HEK293 (cell line): ENCODE data around the gene CFAP45.
A peak's percentile ranks its signal among the peaks of the same experiment; 100 is the strongest.

Experiments used
- CTCF ChIA-PET: fragments of 350-600 bp; formaldehyde crosslinking; extraction: SDS; loops from one replicate; lab custom pipeline; 2021; ENCODE audit warnings: antibody characterized with exemption; lab: Yijun Ruan, JAX
- POLR2A ChIA-PET: fragments of 300-600 bp; formaldehyde crosslinking; extraction: SDS; loops from one replicate; lab custom pipeline; 2020; ENCODE audit warnings: antibody characterized with exemption, inconsistent platforms; lab: Yijun Ruan, JAX
- H3K27ac ChIP-seq: fragments of 200-500 bp; sonication (Bioruptor generic); 2 replicates; pipeline ENCODE4 v1.5.1; 2014; ENCODE audit warnings: low read depth, low read length, control low read depth, inconsistent platforms; ENCODE audit errors: extremely low read depth
- H3K36me3 ChIP-seq, 2 experiments: fragments of 200-500 bp in 1 of 2; sonication (Bioruptor generic) in 1 of 2; 1 replicate in 1 of 2; 2 replicates in 1 of 2; pipeline ENCODE4 v1.5.1; 2014 to 2017; ENCODE audit warnings: inconsistent platforms in 2 of 2, low read length in 2 of 2; ENCODE audit not compliant: control insufficient read depth in 2 of 2, insufficient read depth in 1 of 2
- H3K4me1 ChIP-seq: fragments of 200-500 bp; sonication (Bioruptor generic); 2 replicates; pipeline ENCODE4 v1.5.1; 2014; ENCODE audit warnings: mild to moderate bottlenecking, low read length, inconsistent platforms; ENCODE audit not compliant: control insufficient read depth, insufficient read depth
- H3K4me3 ChIP-seq: 2 replicates; pipeline ENCODE4 v1.5.1; 2011; ENCODE audit warnings: low read depth, mild to moderate bottlenecking, control low read depth, low read length, moderate library complexity
- H3K9me3 ChIP-seq: fragments of 200-500 bp; sonication (Bioruptor generic); 2 replicates; pipeline ENCODE4 v1.5.1; 2014; ENCODE audit warnings: low read depth, low read length, inconsistent platforms; ENCODE audit not compliant: control insufficient read depth, insufficient read depth
- HOXA7 ChIP-seq: sonication (generic); formaldehyde crosslinking; IDR thresholded peaks from 2 replicates; pipeline ENCODE4 v1.8.1; 2022; ENCODE audit warnings: missing genetic modification reagents, borderline replicate concordance
- HOXD13 ChIP-seq: sonication (generic); formaldehyde crosslinking; IDR thresholded peaks from 2 replicates; pipeline ENCODE4 v1.8.0; 2022; ENCODE audit warnings: missing genetic modification reagents, borderline replicate concordance
- PRDM1 ChIP-seq: fragments of 450-650 bp; formaldehyde crosslinking; IDR thresholded peaks from 2 replicates; pipeline ENCODE4; 2016; ENCODE audit warnings: missing biosample characterization, missing genetic modification characterization
- SP3 ChIP-seq: fragments of 450-650 bp; formaldehyde crosslinking; IDR thresholded peaks from 2 replicates; pipeline ENCODE4 v1.5.1; 2016; ENCODE audit warnings: missing biosample characterization, missing genetic modification characterization
- ZBTB1 ChIP-seq: fragments of 450-650 bp; formaldehyde crosslinking; IDR thresholded peaks from 2 replicates; pipeline ENCODE4 v1.5.1; 2016; ENCODE audit warnings: missing biosample characterization, missing genetic modification characterization
- ZNF202 ChIP-seq: fragments of 450-650 bp; formaldehyde crosslinking; IDR thresholded peaks from 2 replicates; pipeline ENCODE4 v1.5.1; 2016; ENCODE audit warnings: missing biosample characterization, missing genetic modification characterization, borderline replicate concordance
- ZNF23 ChIP-seq: fragments of 450-650 bp; formaldehyde crosslinking; IDR thresholded peaks from 2 replicates; pipeline ENCODE4 v1.5.1; 2016; ENCODE audit warnings: missing biosample characterization, missing genetic modification characterization, borderline replicate concordance
- ZNF324 ChIP-seq: fragments of 450-650 bp; formaldehyde crosslinking; IDR thresholded peaks from 2 replicates; pipeline ENCODE4 v1.5.1; 2016; ENCODE audit warnings: missing biosample characterization, missing genetic modification characterization
- ZNF391 ChIP-seq: fragments of 450-650 bp; formaldehyde crosslinking; IDR thresholded peaks from 2 replicates; pipeline ENCODE4 v1.5.1; 2016; ENCODE audit warnings: low read depth, missing biosample characterization, missing genetic modification characterization, borderline replicate concordance
- ZNF433 ChIP-seq: fragments of 450-650 bp; formaldehyde crosslinking; IDR thresholded peaks from 2 replicates; pipeline ENCODE4 v1.5.1; 2016; ENCODE audit warnings: missing biosample characterization, missing genetic modification characterization, low read depth
- ZNF558 ChIP-seq: fragments of 450-650 bp; formaldehyde crosslinking; IDR thresholded peaks from 2 replicates; pipeline ENCODE4 v1.5.1; 2016; ENCODE audit warnings: missing biosample characterization, missing genetic modification characterization
- ZNF596 ChIP-seq: fragments of 450-650 bp; IDR thresholded peaks from 2 replicates; pipeline ENCODE4 v1.5.0; 2018; ENCODE audit warnings: missing biosample characterization, mild to moderate bottlenecking, missing genetic modification characterization, moderate library complexity
- ZNF629 ChIP-seq: fragments of 450-650 bp; formaldehyde crosslinking; IDR thresholded peaks from 2 replicates; pipeline ENCODE4 v1.5.1; 2017; ENCODE audit warnings: missing biosample characterization, missing genetic modification characterization
- ZNF776 ChIP-seq: fragments of 450-650 bp; formaldehyde crosslinking; IDR thresholded peaks from 2 replicates; pipeline ENCODE4 v1.5.0; 2017; ENCODE audit warnings: missing biosample characterization, missing genetic modification characterization, borderline replicate concordance
- TF ChIP-seq, protein P1 (sequence below): fragments of 450-650 bp; formaldehyde crosslinking; IDR thresholded peaks from 2 replicates; pipeline ENCODE4 v1.5.1; 2016; ENCODE audit warnings: missing biosample characterization, missing genetic modification characterization
- TF ChIP-seq, protein P2 (sequence below): fragments of 450-650 bp; formaldehyde crosslinking; IDR thresholded peaks from 2 replicates; pipeline ENCODE4 v1.5.1; 2016; ENCODE audit warnings: missing biosample characterization, missing genetic modification characterization
- TF ChIP-seq, protein P3 (sequence below): fragments of 450-650 bp; IDR thresholded peaks from 2 replicates; pipeline ENCODE4 v1.5.1; 2018; ENCODE audit warnings: missing biosample characterization, mild to moderate bottlenecking, missing genetic modification characterization
- TF ChIP-seq, protein P4 (sequence below): fragments of 450-650 bp; formaldehyde crosslinking; IDR thresholded peaks from 2 replicates; pipeline ENCODE4 v1.5.1; 2016; ENCODE audit warnings: missing biosample characterization, missing genetic modification characterization, low read depth
- TF ChIP-seq, protein P5 (sequence below): fragments of 450-650 bp; formaldehyde crosslinking; IDR thresholded peaks from 2 replicates; pipeline ENCODE4 v1.5.1; 2016; ENCODE audit warnings: missing biosample characterization, missing genetic modification characterization

CFAP45 gene

DNA sequence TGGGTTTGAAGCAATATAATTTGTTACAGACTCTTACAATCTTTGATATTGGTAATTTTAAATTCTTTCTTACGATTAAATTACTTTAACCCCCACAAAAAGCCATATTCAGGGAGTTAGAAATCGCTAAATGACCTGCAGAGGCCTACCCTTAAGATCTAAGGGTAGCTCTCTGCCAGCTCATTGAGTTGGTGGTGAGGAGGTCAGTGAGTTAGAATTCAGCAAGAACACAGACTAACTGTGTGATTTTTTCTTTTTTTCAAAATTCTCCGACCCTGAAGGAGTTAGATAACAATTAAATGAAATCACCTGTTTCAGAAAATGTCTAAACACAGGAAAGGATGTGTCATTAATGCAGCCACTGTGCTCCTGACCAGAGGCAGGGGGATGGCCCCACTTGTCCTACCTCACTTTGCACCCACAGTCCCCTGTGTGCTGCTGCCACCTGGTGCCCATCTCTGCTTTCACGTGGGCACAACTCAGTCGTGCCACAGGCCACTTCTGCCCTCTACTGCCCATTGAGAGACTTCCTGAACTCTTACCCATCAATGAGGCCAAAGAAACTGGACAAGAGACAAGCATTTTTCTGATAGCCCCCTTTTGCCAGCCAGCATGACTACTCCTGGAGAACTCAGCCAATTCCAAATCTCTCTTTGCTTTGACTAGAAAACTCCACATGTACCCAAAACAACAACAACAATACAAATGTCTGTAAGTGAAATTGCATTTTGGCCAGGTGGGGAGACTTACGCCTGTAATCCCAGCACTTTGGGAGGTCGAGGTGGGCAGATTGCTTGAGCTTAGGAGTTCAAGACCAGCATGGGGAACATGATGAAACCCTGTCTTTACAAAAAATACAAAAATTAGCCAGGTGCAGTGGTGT is 8.4 kb downstream of the CFAP45 start (continued):
- TF ChIP-seq, protein P1, sequence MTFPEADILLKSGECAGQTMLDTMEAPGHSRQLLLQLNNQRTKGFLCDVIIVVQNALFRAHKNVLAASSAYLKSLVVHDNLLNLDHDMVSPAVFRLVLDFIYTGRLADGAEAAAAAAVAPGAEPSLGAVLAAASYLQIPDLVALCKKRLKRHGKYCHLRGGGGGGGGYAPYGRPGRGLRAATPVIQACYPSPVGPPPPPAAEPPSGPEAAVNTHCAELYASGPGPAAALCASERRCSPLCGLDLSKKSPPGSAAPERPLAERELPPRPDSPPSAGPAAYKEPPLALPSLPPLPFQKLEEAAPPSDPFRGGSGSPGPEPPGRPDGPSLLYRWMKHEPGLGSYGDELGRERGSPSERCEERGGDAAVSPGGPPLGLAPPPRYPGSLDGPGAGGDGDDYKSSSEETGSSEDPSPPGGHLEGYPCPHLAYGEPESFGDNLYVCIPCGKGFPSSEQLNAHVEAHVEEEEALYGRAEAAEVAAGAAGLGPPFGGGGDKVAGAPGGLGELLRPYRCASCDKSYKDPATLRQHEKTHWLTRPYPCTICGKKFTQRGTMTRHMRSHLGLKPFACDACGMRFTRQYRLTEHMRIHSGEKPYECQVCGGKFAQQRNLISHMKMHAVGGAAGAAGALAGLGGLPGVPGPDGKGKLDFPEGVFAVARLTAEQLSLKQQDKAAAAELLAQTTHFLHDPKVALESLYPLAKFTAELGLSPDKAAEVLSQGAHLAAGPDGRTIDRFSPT (tag by site-specific recombination) = 0 out of 2 replicates have a peak, but pooled peaks have one; percentile 20
- TF ChIP-seq ZNF629 (tag by site-specific recombination) (0 out of 2 replicates have a peak, but pooled peaks have one; percentile 14), HOXA7 (CRISPR knock-in tag) (no peak), PRDM1 (tag by site-specific recombination) (no peak)

DNA sequence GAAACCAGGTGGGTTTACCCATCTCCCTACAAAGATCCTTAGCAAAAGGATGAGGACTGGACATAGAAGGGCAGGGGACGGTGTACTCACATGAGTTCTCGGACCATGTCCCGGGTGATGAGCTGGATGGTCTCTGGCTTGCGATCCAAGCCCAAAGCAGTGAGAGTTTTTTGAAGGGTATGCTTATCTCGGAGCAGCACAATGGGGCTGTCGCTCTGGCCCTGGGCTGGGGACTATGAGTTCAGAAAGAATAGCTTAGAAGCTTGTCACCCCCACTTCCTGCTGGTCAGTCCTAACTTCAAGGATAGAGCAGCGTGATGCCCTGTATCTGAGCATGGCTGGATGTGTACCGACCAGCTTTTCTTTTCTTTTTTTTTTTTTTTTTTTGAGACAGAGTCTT is 9.6 kb downstream of the CFAP45 start:
- H3K36me3 ChIP-seq = no peaks in the 10 kb centered on the region
- no peak overlapping the region for H3K4me3 ChIP-seq
- POLR2A ChIA-PET = interaction anchor here (0.8 to 2.8 kb wide), 4 partner anchors 26 to 35 kb away, joined by 3 to 10 read pairs (median 3); partner anchors contain the start of gene TAGLN2
- no peaks in the 10 kb centered on the region for H3K9me3 ChIP-seq
- CTCF ChIA-PET = interaction anchor here (0.6 to 13.2 kb wide), 32 partner anchors 8 to 729 kb away, joined by 3 to 415 read pairs (median 6); partner anchors contain the start of genes DUSP23, FCRL6 and TAGLN2
- TF ChIP-seq SP3 (tag by site-specific recombination) (no peak), ZNF629 (tag by site-specific recombination) (no peak), ZNF433 (tag by site-specific recombination) (no peak), ZNF23 (tag by site-specific recombination) (no peak), ZNF202 (no peak), ZNF391 (tag by site-specific recombination) (no peak), ZNF596 (tag by site-specific recombination) (no peak), ZNF558 (tag by site-specific recombination) (no peak), ZNF776 (tag by site-specific recombination) (no peak), ZBTB1 (tag by site-specific recombination) (no peak), ZNF324 (tag by site-specific recombination) (no peak)
- TF ChIP-seq, protein P2, sequence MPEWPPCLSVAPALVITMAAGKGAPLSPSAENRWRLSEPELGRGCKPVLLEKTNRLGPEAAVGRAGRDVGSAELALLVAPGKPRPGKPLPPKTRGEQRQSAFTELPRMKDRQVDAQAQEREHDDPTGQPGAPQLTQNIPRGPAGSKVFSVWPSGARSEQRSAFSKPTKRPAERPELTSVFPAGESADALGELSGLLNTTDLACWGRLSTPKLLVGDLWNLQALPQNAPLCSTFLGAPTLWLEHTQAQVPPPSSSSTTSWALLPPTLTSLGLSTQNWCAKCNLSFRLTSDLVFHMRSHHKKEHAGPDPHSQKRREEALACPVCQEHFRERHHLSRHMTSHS (tag by site-specific recombination) = no peak
- TF ChIP-seq, protein P3, sequence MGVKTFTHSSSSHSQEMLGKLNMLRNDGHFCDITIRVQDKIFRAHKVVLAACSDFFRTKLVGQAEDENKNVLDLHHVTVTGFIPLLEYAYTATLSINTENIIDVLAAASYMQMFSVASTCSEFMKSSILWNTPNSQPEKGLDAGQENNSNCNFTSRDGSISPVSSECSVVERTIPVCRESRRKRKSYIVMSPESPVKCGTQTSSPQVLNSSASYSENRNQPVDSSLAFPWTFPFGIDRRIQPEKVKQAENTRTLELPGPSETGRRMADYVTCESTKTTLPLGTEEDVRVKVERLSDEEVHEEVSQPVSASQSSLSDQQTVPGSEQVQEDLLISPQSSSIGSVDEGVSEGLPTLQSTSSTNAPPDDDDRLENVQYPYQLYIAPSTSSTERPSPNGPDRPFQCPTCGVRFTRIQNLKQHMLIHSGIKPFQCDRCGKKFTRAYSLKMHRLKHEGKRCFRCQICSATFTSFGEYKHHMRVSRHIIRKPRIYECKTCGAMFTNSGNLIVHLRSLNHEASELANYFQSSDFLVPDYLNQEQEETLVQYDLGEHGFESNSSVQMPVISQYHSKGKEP (tag by site-specific recombination) = no peak
- TF ChIP-seq, all 188 proteins: peak for 0
- Histone ChIP-seq H3K27ac (no peak overlapping the region), H3K4me1 (no peaks in the 10 kb centered on the region)

DNA sequence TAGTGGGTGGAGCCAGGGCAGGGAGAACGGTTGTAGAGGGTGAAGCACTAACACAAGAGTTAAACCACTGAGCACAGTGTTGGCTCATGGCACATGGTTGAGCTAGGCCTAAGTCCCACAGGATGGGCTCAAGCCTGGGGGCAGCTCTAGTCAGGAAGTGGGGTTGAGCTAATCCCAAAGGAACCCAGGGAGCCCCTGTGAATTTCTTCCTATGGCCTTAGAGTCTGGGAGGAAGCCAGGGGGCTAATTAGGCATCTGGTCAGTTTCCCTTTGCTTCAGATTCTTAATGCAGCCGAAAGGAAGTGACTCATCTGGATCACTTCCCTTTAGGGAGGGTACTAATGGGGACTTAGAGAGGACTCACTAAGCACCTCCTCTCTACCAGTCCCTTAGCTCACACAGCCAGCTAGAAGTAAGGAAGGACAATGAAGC is 10.1 kb downstream of the CFAP45 start:
- Histone ChIP-seq H3K4me3 (no peak overlapping the region), H3K36me3 (no peaks in the 10 kb centered on the region), H3K9me3 (no peaks in the 10 kb centered on the region), H3K4me1 (no peaks in the 10 kb centered on the region), H3K27ac (no peak overlapping the region)
- ChIA-PET POLR2A (interaction anchor here (0.8 to 2.8 kb wide), 5 partner anchors 26 to 35 kb away, joined by 3 to 10 read pairs (median 3); partner anchors contain the start of gene TAGLN2), CTCF (interaction anchor here (0.6 to 13.2 kb wide), 21 partner anchors 8 to 729 kb away, joined by 3 to 415 read pairs (median 7); partner anchors contain the start of gene FCRL6)
- TF ChIP-seq, protein P4, sequence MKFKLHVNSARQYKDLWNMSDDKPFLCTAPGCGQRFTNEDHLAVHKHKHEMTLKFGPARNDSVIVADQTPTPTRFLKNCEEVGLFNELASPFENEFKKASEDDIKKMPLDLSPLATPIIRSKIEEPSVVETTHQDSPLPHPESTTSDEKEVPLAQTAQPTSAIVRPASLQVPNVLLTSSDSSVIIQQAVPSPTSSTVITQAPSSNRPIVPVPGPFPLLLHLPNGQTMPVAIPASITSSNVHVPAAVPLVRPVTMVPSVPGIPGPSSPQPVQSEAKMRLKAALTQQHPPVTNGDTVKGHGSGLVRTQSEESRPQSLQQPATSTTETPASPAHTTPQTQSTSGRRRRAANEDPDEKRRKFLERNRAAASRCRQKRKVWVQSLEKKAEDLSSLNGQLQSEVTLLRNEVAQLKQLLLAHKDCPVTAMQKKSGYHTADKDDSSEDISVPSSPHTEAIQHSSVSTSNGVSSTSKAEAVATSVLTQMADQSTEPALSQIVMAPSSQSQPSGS (tag by site-specific recombination) = no peak
- TF ChIP-seq SP3 (tag by site-specific recombination) = peak; percentile 20; the same call in 1 of the 2 replicates
- TF ChIP-seq, protein P5, sequence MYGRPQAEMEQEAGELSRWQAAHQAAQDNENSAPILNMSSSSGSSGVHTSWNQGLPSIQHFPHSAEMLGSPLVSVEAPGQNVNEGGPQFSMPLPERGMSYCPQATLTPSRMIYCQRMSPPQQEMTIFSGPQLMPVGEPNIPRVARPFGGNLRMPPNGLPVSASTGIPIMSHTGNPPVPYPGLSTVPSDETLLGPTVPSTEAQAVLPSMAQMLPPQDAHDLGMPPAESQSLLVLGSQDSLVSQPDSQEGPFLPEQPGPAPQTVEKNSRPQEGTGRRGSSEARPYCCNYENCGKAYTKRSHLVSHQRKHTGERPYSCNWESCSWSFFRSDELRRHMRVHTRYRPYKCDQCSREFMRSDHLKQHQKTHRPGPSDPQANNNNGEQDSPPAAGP (tag by site-specific recombination) = peak; percentile 49; the same call in 1 of the 2 replicates
- TF ChIP-seq HOXD13 (CRISPR knock-in tag) = no peak
